Measurements from ENCODE around the gene KRT222. TPM values are rescaled to one million over a fixed set of nuclear protein-coding genes. Genes with fewer than 3 reads are reported as not detected.
A peak's percentile ranks its signal among the peaks of the same experiment; 100 is the strongest.

The KRT222 gene
- polyA plus RNA-seq, 12 donors = 0.07 to 1.0 (median 0.19) TPM; not detected in 4

DNA sequence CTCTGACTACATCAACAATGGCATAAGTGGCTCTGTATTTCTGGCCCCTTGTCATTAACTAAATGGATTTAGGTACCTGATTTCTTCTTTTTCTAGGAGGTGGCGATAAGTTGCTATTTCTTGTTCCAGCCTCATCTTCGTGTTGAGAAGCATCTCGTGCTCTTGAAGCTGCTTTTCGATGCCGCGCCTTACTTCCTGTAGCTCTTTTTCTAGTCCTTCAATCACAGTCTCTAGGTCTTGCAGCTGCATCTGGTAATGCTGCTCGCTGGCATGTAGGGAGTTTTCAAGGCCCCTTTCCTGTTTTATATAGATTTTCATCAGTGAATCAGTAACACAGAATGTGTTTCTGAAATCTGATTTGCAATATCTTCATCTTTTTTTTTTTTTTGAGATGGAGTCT, 5.1 kb downstream of the KRT222 start:
- no peak for DNase-seq

DNA sequence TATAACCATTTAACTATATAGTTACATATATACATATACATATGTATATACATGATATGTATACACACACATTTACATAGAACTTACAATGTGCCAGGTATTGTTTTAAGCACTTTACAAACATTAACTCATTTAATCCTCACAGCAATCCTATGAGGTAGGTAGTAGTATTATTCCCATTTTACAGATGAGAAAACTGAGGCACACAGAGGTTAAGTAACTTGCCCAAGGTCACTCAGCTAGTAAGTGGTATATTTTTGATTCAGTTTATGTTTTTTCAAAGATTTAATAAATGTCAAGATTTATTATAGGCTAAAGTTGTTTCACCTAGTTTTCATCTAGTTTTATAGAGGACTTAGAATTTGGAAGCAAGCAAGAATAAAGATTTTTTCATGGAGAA, 6.6 kb downstream of the KRT222 start:
- DNase-seq = no peak

- no peak for DNase-seq
Observed at GRCh38 chr17:40651939-40652338, 13.0 kb downstream of the KRT222 start.

DNA sequence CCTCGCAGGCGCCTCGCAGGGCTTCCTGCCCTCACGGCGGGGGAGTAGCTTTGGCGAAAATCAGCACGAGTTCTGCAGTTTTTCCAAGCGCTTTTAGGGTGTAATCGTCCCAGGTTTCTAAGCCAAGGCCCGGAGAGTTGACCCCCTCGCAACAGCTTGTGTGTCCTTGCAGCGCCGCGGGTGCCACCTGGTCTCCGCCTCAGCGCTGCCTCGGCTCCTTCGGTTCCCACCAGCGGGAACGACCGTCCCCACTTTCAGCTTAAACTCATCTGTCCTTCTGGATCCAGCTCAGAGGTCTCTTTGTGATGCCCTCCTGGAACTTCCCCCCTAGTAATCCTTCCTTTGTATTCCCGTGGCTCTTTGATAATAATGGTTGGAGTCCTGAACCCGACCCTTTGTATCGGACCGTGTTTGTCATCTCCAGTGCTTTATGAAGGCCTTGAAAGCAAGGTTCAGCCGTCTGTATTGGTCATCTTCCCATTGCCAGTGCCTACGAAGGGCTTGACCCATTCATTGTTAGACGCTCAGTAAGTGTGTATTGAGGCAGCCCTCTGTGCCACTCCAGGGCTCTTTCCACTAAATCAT, 16.5 kb downstream of the KRT222 start:
- DNase-seq = no peak

GRCh38 chr17:40647624-40648383, 17.2 kb downstream of the KRT222 start, which contains the start of gene SMARCE1:
TSS of gene SMARCE1 (minus strand) at chr17:40647818. CDS start at chr17:40645802, 2,016 bp downstream.
- DNase-seq = peak; percentile 87

DNA sequence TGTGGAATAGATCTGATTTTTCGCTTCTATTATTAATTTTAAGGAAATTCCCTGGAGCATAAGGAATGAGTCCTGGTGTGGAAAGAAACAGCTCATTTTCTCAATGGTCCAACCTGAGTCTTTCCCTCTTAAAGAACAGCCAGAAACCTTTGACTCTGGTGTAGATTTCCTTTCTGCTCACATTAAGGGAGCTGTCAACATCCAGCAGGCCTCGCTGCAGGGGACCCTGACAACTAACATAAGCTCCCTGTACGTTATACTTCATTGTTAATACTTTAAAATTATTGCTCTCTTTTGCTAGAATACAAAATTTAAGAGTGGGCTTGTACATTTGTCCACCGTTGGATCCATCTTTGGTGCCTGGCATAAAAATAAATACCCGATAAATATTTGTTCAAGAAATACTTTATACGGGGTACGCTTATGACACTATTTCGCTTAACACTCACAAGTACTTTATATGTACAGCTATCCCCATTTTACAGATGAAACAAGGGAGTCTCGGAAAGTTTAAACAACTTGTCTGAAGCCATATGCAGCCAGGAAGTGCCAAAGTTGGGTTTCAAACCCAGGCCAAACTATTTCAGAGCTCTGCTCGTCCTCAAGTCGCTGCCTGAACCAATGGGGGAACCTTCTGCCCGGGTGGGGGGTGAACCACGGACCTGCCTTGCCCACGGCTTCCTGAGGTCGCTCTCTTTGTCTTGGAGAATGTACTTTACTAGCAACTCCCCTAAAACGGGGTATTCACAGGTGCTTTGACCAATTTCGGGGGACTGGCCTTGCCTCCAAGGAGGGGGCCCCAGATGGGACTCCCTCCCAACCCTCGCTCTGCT, 18.0 kb downstream of the KRT222 start:
- no peak for DNase-seq

DNA sequence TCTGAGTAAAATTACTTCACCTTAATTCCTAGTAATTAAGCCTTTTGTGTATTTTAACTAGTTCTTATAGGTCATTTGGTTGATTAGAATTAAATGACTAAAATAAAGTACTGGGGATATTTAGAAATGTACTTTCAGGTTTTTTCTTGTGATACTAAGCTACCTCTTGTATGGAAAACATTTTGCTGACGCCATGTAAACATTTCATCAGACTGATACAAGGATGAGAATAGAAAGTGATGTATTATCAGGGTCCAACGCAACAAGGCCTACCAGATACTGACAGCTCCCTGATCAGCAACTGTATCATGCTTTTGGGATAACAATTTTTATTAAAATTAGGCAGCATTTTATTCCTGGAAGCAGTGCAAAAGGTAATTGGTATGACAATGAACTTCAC, 19.0 kb downstream of the KRT222 start:
- DNase-seq = no peak

- DNase-seq = no peak
Observed at GRCh38 chr17:40645291-40645690, 19.7 kb downstream of the KRT222 start.

DNA sequence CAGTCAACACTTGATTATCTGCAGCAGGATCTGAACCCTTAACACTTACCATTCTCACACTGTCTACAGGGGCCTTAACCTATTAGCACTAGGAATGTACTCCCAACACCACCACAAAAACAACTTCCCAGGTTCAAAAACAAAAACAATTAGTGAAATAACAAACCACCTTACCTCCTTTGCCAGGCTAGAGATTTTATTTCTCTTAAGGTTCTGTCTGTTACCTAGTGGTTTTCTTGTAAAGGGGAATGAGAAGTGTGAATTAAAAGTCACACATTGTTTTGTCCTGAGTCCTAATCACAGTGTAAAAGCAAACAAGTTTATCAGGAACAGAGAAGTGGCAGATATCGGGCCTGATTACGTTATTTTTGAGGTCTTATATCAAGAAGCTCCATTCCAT, 27.0 kb downstream of the KRT222 start:
- no peak for DNase-seq

GRCh38 chr17:40633871-40634270, 31.1 kb downstream of the KRT222 start:
- no peak for DNase-seq

DNA sequence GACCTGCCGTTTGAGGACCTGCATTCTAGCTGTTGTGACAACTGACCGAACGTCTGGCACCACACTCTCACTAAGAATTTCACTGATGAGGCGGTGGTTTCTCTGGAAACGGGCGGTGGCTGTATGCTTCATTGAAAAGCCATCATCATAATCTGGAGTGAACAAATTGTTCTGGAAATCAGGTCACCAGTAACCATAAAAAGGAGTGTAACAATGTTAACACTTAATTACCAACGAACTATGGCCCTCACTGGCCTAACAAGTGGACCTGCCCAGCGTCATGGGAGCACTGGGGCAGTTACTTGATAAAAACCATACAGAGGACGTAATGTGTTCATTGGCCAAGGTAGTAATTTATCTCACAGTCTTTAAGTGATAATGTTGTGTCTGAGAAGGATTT, 32.8 kb downstream of the KRT222 start:
- DNase-seq = no peak

GRCh38 chr17:40629842-40630241, 35.1 kb downstream of the KRT222 start:
- no peak for DNase-seq

DNA sequence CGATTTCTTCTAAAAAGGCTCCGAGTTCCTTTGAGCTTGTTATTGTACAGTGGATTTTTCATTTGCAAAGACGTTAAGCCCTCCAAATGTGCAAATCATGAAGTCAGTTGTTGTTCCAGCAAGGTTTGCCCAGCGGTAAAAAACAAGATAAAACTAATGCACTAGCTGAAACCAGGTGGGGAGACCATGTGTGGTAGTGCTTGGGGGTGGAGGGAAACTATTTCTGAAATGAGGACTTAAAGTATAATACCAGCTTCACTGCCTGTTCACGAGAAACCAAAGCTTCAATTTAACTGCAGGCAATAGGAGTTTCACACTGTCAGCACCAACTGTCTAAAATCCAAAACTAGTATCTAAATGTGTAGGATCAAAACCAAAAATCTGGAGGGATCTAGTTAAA, 39.7 kb downstream of the KRT222 start:
- DNase-seq = no peak

- no peak for DNase-seq
Observed at GRCh38 chr17:40623419-40624210, 41.4 kb downstream of the KRT222 start.

DNA sequence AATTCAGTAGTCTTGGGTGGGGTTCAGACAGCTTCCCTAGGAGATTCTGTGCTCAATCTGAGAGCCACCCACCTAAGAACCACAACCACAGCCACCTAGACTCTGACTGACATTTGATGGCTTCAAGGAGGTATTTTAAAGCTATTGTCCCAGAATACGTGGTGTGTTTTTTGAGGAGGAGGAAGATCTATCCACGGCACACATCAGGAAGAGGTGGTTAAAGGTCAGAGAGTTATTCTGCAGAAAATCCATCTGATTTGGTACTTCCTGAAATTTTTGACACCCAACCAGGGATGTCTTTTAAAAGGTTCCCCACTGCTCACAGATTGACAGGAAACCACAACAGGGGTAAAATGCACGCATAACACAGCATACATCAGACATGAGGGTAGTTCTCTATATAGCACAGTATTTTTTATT, 42.5 kb downstream of the KRT222 start:
- DNase-seq = no peak

DNA sequence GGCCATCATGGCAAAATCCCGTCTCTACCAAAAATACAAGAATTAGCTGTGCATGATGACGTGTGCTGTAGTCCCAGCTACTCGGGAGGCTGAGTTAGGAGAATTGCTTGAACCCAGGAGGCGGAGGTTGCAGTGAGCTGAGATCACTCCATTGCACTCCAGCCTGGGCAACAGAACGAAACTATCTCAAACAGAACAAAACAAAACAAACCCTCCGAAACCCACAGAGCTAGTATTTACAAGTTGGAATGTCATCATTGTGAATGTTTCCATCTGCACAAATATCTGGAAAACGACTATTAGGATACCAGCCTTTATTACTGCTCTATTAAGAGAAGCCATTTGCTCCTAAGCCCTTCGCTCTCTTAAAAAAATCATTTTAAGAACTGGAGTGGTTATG, 43.4 kb downstream of the KRT222 start:
- no peak for DNase-seq

- no peak for DNase-seq
Observed at GRCh38 chr17:40621019-40621418, 44.0 kb downstream of the KRT222 start.

DNA sequence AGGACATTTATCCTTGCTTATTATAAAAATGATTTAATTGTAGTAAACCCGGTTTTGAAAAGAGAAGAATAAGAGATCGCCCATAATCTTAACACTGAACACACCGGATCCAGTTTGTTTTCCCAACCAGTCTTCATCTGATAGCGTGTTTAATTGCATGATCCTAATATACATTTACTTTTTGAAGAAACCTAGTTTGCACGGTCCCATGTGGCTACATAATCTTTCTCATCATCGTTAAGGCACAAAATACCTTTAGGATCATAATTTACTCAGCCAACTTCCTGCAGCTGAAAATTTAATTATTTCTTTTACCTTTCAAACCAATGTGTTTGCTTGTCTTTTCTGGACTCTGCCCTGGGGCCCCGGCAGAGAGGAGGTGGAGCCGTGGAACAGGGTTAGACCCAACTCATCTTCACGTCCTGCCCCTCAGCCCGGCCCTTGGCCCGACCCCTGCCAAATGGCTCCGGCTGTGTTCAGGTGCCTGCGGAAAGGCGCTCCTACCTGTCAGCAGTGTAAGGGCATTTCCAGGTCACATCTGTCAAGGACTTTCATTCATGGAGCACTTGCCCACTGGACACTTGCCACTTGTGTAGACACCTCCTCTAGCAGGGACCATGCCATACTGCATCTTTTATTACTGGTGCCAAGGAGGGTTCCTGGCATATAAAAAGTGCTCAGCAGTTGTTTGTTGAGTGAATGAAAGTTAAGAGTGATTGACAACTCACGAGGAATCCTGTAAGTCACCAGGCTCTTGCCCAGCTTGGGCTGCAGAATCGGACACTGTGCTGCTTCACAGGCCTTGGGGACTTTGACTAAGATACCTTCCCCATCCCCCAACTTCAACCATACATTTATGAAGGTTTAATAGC, 46.0 kb downstream of the KRT222 start:
- DNase-seq = no peak

DNA sequence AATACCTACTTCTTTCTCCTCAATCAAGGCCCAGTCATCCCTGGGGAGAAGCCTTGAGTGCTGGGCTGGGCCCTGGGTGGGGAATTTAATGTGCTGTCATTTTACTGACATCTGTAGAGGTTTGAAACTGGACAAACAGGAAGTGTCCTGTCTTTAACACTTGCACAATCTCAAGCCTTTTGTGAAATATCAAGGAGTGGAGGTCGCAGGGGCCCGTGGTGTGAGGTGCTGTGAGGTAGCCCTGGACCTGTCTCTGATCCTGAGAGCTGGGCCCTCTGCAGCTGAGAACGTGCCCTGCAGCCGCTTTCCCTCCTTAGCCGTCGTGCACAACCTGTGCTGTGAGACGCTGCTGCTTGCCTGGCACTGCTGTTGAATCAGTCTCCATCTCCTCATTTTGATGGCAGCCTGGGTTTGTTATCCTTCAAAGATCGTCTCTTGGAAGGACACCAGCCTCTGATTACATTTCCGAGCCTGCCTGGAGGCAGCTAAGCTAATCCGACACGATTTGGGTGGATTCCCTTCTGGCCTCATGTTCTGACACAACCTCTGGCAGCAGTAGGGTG, 47.2 kb downstream of the KRT222 start:
- no peak for DNase-seq

GRCh38 chr17:40616592-40616991, 48.4 kb downstream of the KRT222 start:
- DNase-seq = no peak

Measured in muscle of arm (tissue), 12 donors.